Choroid plexus epithelial cell (primary cell): ENCODE data around the gene GABRR2.

Source experiments
- DNase-seq: peaks from one replicate; pipeline ENCODE4 v3.0.0-alpha.2; 2010; ENCODE audit warnings: low read depth
- H3K4me3 ChIP-seq: 2 replicates; pipeline ENCODE4 v1.5.1; 2011; ENCODE audit warnings: low read depth, mild to moderate bottlenecking, control low read depth, low read length, moderate library complexity
- CTCF ChIP-seq: conservative IDR thresholded peaks from 2 replicates; pipeline ENCODE4 v1.5.1; 2011; ENCODE audit warnings: low read depth, mild to moderate bottlenecking, control low read depth, inconsistent platforms, low read length, moderate library complexity

Gene GABRR2

GRCh38 chr6:89258912-89259311 lies 56.2 kb downstream of the GABRR2 start:
- TF ChIP-seq CTCF = no peak
- no peak overlapping the region for H3K4me3 ChIP-seq
- no peak for DNase-seq

DNA sequence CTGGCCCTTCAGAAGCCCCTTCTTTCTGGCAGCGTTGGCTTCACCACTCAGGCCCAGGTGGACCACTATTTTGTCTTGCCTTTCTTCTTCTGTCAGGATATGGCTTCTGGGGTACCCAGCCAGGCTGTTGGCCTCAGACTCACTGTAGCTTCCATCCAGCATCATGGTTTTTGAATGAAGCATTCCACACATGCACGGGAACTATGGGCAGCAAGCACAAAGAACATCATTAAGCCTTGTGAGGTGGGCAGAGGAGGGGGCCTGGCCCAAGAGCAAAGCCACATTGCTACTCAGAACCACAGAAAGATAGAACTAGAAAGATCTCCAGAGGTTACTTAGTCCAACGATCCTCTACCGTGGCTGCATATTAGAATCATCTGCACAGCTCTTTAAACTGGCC lies 57.3 kb downstream of the GABRR2 start:
- no peak overlapping the region for H3K4me3 ChIP-seq
- no peak for TF ChIP-seq CTCF
- DNase-seq = no peak

DNA sequence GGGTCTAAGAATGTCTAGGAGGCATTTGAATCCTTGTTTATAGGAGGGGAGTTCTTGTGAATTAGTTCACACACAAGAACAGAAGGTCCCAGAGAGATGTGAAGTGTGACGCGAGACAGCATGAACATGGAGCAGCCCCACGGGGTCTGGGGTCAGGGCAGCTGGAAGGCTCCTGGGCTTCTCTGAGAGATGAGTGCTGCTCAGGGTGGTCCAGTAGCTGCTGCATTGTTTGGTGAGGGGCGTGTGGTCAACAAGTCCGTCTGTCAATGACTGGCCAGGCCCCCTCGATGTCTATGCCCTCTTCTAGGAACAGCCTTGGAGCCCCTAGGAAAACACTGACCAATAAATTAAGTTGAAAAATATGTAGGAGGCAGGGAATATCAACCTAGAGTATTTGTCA lies 57.8 kb downstream of the GABRR2 start:
- TF ChIP-seq CTCF = no peak
- no peak for DNase-seq
- no peak overlapping the region for H3K4me3 ChIP-seq

DNA sequence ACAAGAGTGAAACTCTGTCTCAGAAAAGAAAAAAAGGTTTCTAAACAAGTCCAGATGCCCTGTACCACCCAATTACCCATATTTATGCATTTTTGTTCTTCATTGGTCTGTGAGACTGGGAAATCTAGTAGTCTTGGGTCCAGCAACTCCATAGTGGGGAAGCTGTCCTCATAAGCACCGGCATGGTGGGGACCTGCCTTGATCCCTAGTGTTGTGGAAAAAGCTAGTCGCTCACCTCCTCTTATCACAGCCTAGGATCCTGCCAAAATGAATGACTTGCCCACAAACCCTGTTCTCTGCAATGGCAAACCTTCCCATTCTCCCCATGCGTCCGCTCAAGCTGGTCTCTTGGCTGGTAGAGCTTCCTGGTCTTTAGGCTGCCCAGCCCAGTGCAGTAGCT lies 59.7 kb downstream of the GABRR2 start:
- H3K4me3 ChIP-seq = no peak overlapping the region
- no peak for TF ChIP-seq CTCF

GRCh38 chr6:89254569-89254968 lies 60.5 kb downstream of the GABRR2 start:
- no peak for TF ChIP-seq CTCF
- peak; percentile 3 for DNase-seq

More for the DNA sequence above, 59.7 kb downstream of the GABRR2 start:
- DNase-seq = no peak

DNA sequence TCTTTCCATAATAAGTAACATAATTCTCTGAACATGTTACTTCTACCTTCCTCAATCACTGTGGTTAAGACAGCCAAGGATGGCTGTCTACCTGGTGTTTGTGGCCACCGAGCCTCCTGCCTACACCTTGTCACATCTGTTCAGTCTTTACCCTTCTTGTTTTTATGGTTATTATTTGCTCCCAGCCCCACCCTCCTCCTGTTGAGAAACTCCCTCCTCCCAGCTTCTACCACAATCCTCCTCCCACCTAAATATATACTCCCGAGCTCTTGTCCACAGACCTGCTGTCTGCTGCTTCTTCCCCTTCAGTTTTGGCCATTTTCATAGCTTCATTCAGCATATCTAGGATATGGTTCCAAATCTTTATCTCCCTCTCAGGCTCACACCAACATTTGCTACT lies 62.2 kb downstream of the GABRR2 start:
- H3K4me3 ChIP-seq = no peak overlapping the region
- no peak for DNase-seq
- TF ChIP-seq CTCF = no peak

More at GRCh38 chr6:89254569-89254968, 60.5 kb downstream of the GABRR2 start:
- no peak overlapping the region for H3K4me3 ChIP-seq

DNA sequence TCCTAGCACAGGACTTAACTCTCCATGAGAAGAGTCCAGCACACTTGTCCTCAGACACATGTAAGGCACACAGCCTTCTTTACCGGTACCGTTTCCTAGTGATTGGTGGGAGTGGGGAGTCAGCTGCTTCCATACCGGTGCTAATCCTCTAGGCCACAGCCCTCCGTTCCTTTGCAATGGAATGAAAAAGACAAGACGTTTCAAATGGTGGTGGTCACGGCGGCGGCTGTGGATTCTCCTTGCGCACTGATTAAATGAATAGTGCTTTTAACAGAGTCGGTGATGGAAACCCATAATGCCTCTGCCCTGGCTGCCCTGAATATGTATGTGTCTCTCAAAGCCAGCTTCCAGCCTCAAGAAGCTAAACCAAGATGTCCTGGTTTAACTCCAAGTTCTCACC lies 63.1 kb downstream of the GABRR2 start:
- TF ChIP-seq CTCF = no peak
- no peak for DNase-seq
- no peak overlapping the region for H3K4me3 ChIP-seq
